GM12878 (cell line): Measurements from ENCODE around the gene KCNAB3. TPM values are rescaled to one million over a fixed set of nuclear protein-coding genes. Genes with fewer than 3 reads are reported as not detected.

ENCODE experiments used
- BACH1 ChIP-seq: fragments of 450-650 bp; IDR thresholded peaks from 2 replicates; pipeline ENCODE4 v1.6.1; 2017; ENCODE audit warnings: mild to moderate bottlenecking, borderline replicate concordance
- DPF2 ChIP-seq: fragments of 450-650 bp; IDR thresholded peaks from 2 replicates; pipeline ENCODE4 v1.6.1; 2017; ENCODE audit warnings: mild to moderate bottlenecking
- ESRRA ChIP-seq: IDR thresholded peaks from 2 replicates; pipeline ENCODE4 v1.6.1; 2012; ENCODE audit warnings: mild to moderate bottlenecking, low read length, improper control_type of control experiment
- NRF1 ChIP-seq: conservative IDR thresholded peaks from 2 replicates; pipeline ENCODE4 v1.6.1; 2011; ENCODE audit warnings: mild to moderate bottlenecking, low read depth, low read length, improper control_type of control experiment
- SKIL ChIP-seq: fragments of 450-650 bp; IDR thresholded peaks from 2 replicates; pipeline ENCODE4 v1.6.1; 2017; ENCODE audit warnings: mild to moderate bottlenecking, low read depth, inconsistent platforms; ENCODE audit not compliant: poor library complexity, severe bottlenecking
- SMAD5 ChIP-seq: IDR thresholded peaks from 2 replicates; pipeline ENCODE4 v1.6.1; 2016; ENCODE audit warnings: antibody characterized with exemption, low read depth
- WRNIP1 ChIP-seq: IDR thresholded peaks from 2 replicates; pipeline ENCODE4 v1.6.1; 2011; ENCODE audit warnings: low read depth, low read length, improper control_type of control experiment, borderline replicate concordance
- ZNF384 ChIP-seq: IDR thresholded peaks from 2 replicates; pipeline ENCODE4 v1.6.1; 2012; ENCODE audit warnings: low read depth, mild to moderate bottlenecking, low read length, improper control_type of control experiment, borderline replicate concordance
- polyA plus RNA-seq, 11 experiments: library from polyadenylated mRNA; depleted of rRNA in 4 of 11; unstranded in 6 of 11; stranded (reverse) in 5 of 11; fragments of >200 nt; fragmentation: Nextera tagmentation in 4 of 11; fragmentation: Illumina TruSeq in 1 of 11; extraction: Ambion mirVana in 4 of 11; extraction: Trizol in 1 of 11; gene quantifications; 1 replicate in 1 of 11; 2 replicates in 10 of 11; pipeline versions ENCODE4 v1.2.1 to v1.2.3, GENCODE V29; 2011 to 2016; ENCODE audit warnings: inconsistent platforms in 2 of 11, missing spikeins in 2 of 11, low read depth in 1 of 11
- total RNA-seq, 4 experiments: library from RNA; depleted of rRNA in 3 of 4; stranded (reverse); fragments of >200 nt in 3 of 4; fragmentation: Illumina TruSeq in 1 of 4; extraction: Trizol in 1 of 4; gene quantifications; 2 replicates each; pipeline versions ENCODE4 v1.2.1 to v1.2.3, GENCODE V29; 2013 to 2021
- TF ChIP-seq, protein P1 (sequence below): fragments of 450-650 bp; IDR thresholded peaks from 2 replicates; pipeline ENCODE4 v1.6.1; 2018; ENCODE audit warnings: borderline replicate concordance, mild to moderate bottlenecking; ENCODE audit not compliant: partially characterized antibody

The KCNAB3 gene
- total and polyA plus RNA-seq, 10 of the 15 experiments (the other 5 are each of a cell fraction or from before 2014, with no cell fraction given): 0.22 to 7.9 (median 1.8) TPM

- TF ChIP-seq WRNIP1: no peak
- TF ChIP-seq SKIL: no peak
- TF ChIP-seq ZNF384: peak; percentile 48
- TF ChIP-seq, protein P1, sequence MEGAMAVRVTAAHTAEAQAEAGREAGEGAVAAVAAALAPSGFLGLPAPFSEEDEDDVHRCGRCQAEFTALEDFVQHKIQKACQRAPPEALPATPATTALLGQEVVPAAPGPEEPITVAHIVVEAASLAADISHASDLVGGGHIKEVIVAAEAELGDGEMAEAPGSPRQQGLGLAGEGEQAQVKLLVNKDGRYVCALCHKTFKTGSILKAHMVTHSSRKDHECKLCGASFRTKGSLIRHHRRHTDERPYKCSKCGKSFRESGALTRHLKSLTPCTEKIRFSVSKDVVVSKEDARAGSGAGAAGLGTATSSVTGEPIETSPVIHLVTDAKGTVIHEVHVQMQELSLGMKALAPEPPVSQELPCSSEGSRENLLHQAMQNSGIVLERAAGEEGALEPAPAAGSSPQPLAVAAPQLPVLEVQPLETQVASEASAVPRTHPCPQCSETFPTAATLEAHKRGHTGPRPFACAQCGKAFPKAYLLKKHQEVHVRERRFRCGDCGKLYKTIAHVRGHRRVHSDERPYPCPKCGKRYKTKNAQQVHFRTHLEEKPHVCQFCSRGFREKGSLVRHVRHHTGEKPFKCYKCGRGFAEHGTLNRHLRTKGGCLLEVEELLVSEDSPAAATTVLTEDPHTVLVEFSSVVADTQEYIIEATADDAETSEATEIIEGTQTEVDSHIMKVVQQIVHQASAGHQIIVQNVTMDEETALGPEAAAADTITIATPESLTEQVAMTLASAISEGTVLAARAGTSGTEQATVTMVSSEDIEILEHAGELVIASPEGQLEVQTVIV: no peak
- no peak for TF ChIP-seq SMAD5
- no peak for TF ChIP-seq ESRRA
- peak; percentile 72 for TF ChIP-seq NRF1
- TF ChIP-seq DPF2: no peak
- TF ChIP-seq BACH1: peak; percentile 70; the same call in 1 of the 2 replicates
These were observed 42.0 kb downstream of the KCNAB3 start (continued) for GRCh38 chr17:7887482-7888183.
